HL-60 (cell line): Measurements from ENCODE around the gene CACNA1G.

ENCODE experiments used
- GABPA ChIP-seq: IDR thresholded peaks from 2 replicates; pipeline ENCODE4 v1.6.1; 2012; ENCODE audit warnings: low read depth
- POLR2AphosphoS5 ChIP-seq: IDR thresholded peaks from 2 replicates; pipeline ENCODE4 v1.6.1; 2012; ENCODE audit warnings: low read depth
- TF ChIP-seq, protein P1 (sequence below): IDR thresholded peaks from one replicate; pipeline ENCODE4 v1.5.1; 2011; ENCODE audit warnings: low read length, control low read depth, inconsistent platforms; ENCODE audit not compliant: insufficient read depth

DNA sequence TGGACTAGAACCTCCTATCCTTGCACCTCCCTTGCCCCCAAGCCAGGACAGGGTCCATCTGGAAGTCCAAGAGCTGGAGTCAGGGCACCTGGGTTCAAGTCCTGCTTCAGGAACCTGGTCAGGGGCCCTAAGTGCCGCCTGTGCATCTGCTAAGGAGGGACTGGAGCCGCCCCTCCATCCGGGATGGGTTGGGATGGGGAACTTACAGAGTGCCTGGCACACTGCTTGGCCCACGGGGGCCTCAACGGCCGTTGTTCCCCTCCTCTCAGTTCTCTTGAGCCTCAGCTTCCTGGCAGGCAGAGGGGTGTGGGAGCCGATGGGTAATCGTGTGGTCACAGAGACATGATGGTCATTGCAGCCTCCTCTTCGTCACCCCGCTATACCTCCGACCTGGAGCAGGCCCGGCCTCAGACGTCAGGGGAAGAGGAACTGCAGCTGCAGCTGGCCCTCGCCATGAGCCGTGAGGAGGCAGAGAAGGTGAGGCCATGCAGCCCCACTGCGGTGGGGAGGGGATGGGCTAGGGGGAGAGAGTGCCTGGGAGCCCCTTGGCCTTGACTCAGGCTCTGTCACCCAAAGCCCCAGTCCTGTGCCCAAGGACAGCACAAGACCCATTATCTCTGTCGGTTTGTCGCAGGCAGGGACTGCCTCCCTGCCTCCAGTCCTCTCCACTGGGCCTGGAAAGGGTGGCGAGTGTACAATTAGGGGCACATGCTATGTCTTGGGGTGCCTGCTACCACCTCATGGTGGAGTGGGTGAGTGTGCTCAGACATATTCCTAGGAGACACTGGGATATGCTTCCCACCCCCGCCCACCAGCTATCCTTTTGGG lies 22.6 kb upstream of the CACNA1G start:
- TF ChIP-seq, protein P1, sequence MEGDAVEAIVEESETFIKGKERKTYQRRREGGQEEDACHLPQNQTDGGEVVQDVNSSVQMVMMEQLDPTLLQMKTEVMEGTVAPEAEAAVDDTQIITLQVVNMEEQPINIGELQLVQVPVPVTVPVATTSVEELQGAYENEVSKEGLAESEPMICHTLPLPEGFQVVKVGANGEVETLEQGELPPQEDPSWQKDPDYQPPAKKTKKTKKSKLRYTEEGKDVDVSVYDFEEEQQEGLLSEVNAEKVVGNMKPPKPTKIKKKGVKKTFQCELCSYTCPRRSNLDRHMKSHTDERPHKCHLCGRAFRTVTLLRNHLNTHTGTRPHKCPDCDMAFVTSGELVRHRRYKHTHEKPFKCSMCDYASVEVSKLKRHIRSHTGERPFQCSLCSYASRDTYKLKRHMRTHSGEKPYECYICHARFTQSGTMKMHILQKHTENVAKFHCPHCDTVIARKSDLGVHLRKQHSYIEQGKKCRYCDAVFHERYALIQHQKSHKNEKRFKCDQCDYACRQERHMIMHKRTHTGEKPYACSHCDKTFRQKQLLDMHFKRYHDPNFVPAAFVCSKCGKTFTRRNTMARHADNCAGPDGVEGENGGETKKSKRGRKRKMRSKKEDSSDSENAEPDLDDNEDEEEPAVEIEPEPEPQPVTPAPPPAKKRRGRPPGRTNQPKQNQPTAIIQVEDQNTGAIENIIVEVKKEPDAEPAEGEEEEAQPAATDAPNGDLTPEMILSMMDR = no peak
- TF ChIP-seq GABPA (no peak), POLR2AphosphoS5 (no peak)
